Left kidney (tissue), 2 donors: ENCODE results near the gene CADM2. TPM values are rescaled to one million over a fixed set of nuclear protein-coding genes. Genes with fewer than 3 reads are reported as not detected.

Experiments used
- DNase-seq: peaks from one replicate; pipeline ENCODE4 v3.0.0-alpha.2; 2013
- polyA plus RNA-seq: library from polyadenylated mRNA; unstranded; fragments of 120-200 nt; gene quantifications from one replicate; pipeline ENCODE4 v1.2.1, GENCODE V29; 2013; ENCODE audit not compliant: insufficient read length

The CADM2 gene
- polyA plus RNA-seq, 1 donor = 0.52 TPM

DNA sequence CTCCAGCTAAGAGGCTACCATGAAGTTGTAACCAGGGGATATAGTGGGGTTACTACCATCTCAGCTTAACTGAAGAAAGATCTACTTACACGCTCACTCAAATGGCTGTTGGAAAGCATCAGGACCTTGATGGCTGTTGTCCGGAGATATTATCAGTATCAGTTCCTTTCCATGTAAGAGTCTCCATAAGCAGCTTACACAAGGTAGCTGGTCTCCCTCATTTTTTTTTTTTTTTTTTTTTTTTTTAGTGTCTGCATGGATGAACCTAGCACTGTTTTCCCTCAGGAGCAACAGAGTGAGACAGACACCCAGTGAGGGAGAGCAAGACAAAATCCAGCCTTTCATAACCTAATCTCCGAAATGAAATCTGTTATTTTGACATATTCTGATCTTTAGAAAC, 230.9 kb downstream of the CADM2 start:
- no peak for DNase-seq

GRCh38 chr3:85193565-85193964, 234.8 kb downstream of the CADM2 start:
- no peak for DNase-seq

DNA sequence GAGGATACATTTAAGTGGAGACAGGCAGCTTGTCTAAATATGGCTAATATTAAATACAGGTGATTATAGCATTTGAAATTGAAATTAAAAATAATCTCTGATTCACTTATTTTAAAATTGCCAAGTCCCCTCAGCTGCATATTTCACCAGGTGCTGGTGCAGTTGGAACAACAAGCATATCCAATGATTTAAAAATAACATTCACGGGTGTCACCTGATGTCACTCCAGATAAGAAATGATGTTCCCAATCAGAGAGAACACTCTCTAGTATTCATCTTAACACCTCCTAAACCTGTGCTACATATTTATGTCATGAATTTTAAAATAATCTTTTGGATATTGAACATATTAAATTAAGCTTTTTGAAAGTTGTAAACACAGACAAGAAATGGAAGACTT, 249.9 kb downstream of the CADM2 start:
- no peak for DNase-seq

GRCh38 chr3:85210540-85210939, 251.8 kb downstream of the CADM2 start:
- no peak for DNase-seq

DNA sequence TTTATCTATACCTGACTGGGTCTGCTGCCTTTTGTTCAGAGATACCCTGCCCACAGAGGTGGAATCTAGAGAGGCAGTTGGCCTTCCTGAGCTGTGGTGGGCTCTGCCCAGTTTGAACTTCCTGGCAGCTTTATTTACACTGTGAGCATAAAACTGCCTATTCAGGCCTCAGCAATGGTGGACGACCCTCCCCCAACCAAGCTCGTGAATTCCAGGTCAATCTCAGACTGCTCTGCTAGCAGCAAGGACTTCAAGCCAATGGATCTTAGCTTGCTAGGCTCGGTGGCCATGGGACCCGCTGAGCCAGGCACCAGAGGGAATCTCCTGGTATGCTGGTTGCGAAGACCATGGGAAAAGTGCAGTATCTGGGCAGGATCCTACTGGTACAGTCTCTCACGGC, 270.2 kb downstream of the CADM2 start:
- DNase-seq = no peak

- DNase-seq = no peak
Observed at GRCh38 chr3:85244091-85244490, 285.3 kb downstream of the CADM2 start.

GRCh38 chr3:85244519-85244918, 285.7 kb downstream of the CADM2 start:
- DNase-seq = no peak

- DNase-seq = no peak
Observed at GRCh38 chr3:85251766-85252165, 293.0 kb downstream of the CADM2 start.

DNA sequence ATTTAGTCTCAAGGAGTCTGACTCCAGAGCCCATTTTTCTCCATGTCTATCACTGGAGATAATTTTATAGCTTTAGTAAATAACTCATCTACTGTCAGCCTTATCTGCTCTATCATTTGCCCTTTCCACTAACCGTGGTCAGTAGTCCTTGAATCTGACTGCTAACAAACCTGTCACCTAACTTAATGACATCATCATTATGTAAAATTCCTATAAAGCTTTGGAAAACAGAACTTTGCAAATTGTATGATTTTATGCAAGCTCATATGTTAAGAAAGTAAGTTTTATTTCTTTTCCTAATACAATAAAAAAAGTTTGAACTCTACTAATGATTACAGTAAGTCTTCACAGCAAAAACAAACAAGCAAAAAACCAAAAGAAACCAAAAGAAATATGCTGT, 293.9 kb downstream of the CADM2 start:
- no peak for DNase-seq

DNA sequence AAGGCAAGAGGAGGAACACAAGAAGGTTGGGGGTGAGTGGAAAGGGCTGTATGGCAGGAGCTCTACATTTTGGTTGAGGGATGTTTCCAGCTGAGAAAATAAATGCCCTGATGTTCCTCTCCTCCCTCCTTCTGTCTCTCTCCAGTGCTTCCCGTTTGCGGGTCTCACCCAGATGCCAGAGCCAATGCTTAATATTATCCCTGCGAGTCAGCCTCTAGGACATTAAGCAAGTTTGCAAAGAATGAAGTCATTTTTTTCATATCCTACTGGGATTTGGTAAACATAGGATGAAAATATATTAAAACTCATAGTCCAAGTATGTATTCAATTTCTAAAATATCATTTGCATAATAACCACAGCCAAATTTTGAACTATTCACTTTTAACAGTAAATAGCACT, 295.9 kb downstream of the CADM2 start:
- no peak for DNase-seq

GRCh38 chr3:85255949-85256348, 297.2 kb downstream of the CADM2 start:
- DNase-seq = no peak

DNA sequence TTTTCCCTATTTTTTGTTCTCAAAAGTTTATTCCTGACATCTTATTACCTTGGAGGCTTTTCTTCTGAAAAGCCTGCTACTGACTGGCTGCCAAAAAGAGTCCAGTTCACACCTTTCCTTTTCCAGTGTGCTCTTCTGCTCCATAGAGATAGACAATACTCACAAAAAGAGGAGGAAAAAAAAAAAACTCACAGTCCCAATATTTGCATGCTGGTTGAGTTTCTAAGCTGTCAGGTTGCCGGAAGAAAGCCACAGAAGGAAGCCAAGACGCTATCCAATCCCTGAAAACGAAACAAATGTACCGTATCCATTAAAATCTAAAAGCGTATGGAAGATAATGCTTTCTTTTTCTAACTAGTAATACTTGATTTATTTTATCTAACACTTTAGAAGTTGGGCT, 299.5 kb downstream of the CADM2 start:
- DNase-seq = no peak

DNA sequence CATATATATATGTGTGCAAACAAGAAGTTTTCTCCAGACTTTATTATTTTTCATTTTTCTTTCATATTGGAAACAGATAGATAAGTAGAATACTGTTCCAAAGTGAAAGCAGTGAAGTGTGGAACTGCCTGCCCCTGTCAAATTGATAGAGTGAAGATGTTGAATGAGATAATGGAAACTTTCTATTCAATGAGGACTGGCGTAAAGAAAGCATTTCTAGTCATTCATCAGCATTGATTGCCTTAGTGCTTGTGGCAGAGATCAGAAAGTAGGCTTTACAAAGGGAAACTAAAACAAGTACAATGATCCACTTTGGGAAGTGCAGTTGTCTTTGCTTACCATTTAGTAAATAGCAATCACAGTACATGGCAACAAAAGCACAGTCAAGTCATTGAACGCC, 300.0 kb downstream of the CADM2 start:
- DNase-seq = no peak

GRCh38 chr3:85259748-85260147, 301.0 kb downstream of the CADM2 start:
- no peak for DNase-seq

- no peak for DNase-seq
Observed at GRCh38 chr3:85264381-85264780, 305.6 kb downstream of the CADM2 start.

GRCh38 chr3:85270488-85270887, 311.7 kb downstream of the CADM2 start:
- DNase-seq = no peak

GRCh38 chr3:85271911-85272310, 313.1 kb downstream of the CADM2 start:
- no peak for DNase-seq

DNA sequence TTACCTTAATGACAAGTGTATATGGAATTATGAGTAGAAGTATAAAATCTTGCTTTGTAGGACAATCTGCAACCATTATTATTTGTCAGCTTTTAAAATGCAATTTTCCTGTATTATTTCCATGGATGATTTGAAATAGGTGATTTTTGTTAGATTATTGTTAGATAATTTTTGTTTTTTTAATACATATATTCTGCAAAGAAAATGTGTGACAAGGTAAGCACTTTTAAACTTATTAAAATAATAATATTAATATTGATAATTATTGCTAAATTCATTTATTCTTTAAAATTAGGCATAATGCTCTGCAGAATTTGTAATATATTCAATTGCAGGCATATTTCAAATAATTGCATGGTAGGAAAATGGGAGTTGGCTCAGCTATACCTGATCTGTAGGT, 329.5 kb downstream of the CADM2 start:
- no peak for DNase-seq

- DNase-seq = no peak
Observed at GRCh38 chr3:85297291-85297690, 338.5 kb downstream of the CADM2 start.

- DNase-seq = no peak
Observed at GRCh38 chr3:85298032-85298431, 339.2 kb downstream of the CADM2 start.

DNA sequence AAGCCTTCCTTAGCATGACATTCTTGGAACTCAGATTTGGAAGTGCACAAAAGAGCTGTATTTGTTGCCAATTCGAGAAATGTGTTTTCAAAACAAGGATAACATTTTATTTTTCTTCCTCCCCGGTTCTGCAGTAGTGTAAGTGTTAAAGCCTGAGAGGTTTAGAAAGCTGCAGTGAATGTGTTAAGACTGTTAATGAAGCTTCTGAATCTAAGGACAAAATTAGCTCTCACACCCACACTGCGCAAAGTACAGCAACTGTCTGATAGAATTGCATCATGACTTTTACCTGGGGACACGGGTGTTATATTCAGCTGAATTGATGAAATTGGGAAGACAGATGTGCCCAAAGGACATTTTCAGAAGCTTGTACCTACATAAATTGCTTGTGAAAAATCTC, 344.4 kb downstream of the CADM2 start:
- no peak for DNase-seq

GRCh38 chr3:85304360-85304964, 345.7 kb downstream of the CADM2 start:
- no peak for DNase-seq

DNA sequence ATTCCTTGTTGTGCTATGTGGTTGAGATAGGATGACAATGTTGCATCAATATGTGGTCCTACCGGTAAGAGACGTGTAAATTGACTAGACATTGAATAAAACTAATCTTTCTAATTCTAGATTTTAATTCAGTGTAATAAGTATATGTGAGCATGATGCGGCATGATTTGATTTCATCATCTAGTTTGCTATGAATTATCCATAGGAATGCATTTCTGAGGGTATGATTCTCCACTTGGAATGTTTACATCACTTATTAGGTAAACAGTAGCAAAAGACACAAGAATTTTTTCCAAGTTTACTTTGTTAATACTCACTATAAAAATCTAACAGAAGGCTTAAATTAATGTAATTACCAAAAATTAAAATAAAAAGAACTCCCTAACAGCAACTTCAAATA, 353.5 kb downstream of the CADM2 start:
- DNase-seq = no peak

- DNase-seq = no peak
Observed at GRCh38 chr3:85313380-85313779, 354.6 kb downstream of the CADM2 start.

GRCh38 chr3:85316252-85316651, 357.5 kb downstream of the CADM2 start:
- DNase-seq = no peak
